Keratinocyte (primary cell): Measurements from ENCODE around the gene CALCOCO1.
"Not testable (repeated sequence)": the region's sequence is repeated elsewhere in the genome, so short reads cannot be mapped to it uniquely, and the experiment has no call there.

Experiments
- EZH2 ChIP-seq: IDR thresholded peaks from one replicate; pipeline ENCODE4 v1.6.1; 2012; ENCODE audit warnings: inconsistent platforms, mild to moderate bottlenecking, low read length, moderate library complexity
- TF ChIP-seq, protein P1 (sequence below), 3 experiments: IDR thresholded peaks in 1 of 3; conservative IDR thresholded peaks in 1 of 3; optimal IDR thresholded peaks in 1 of 3; 2 replicates in 2 of 3; 3 replicates in 1 of 3; pipeline versions ENCODE3 to v1.5.1; 2011; ENCODE audit warnings: low read length in 3 of 3, mild to moderate bottlenecking in 3 of 3, moderate library complexity in 2 of 3, control low read depth in 1 of 3, inconsistent platforms in 1 of 3; ENCODE audit not compliant: insufficient read depth in 2 of 3; ENCODE audit errors: extremely low read depth in 1 of 3

DNA sequence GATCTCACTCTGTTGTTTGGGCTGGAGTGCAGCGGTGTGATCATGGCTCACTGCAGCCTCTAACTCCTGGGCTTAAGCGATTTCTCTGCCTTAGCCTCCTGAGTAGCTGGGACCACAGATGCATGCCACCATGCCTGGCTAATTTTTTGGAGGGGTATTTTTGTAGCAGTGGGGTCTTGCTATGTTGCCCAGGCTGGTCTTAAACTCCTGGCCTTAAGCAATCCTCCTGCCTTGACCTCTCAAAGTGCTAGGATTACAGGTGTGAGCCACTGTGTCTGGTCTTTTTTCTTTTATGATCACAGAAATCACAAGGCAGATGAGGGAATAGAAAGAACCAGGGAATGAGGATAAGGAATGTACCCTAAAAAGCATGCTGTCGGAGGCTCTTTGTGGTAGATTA, 35.5 kb upstream of the CALCOCO1 start:
- TF ChIP-seq, protein P1, sequence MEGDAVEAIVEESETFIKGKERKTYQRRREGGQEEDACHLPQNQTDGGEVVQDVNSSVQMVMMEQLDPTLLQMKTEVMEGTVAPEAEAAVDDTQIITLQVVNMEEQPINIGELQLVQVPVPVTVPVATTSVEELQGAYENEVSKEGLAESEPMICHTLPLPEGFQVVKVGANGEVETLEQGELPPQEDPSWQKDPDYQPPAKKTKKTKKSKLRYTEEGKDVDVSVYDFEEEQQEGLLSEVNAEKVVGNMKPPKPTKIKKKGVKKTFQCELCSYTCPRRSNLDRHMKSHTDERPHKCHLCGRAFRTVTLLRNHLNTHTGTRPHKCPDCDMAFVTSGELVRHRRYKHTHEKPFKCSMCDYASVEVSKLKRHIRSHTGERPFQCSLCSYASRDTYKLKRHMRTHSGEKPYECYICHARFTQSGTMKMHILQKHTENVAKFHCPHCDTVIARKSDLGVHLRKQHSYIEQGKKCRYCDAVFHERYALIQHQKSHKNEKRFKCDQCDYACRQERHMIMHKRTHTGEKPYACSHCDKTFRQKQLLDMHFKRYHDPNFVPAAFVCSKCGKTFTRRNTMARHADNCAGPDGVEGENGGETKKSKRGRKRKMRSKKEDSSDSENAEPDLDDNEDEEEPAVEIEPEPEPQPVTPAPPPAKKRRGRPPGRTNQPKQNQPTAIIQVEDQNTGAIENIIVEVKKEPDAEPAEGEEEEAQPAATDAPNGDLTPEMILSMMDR (optimal IDR thresholded peaks at IDR 0.05 in 1 of 3, IDR thresholded peaks at IDR 0.05 in 1 of 3, conservative IDR thresholded peaks at IDR 0.05 in 1 of 3; ENCODE audit: extremely low read depth in 1 of 3, insufficient read depth in 2 of 3, low read length in 3 of 3), result not testable (repeated sequence)
- not testable (repeated sequence) for TF ChIP-seq EZH2
